Progenitor cell of endocrine pancreas (in vitro differentiated cells): ENCODE data around the gene DRD3. TPM values are rescaled to one million over a fixed set of nuclear protein-coding genes. Genes with fewer than 3 reads are reported as not detected.

Source experiments
- DNase-seq: peaks from one replicate; pipeline ENCODE4 v3.0.0; 2021; ENCODE audit warnings: low spot score; ENCODE audit not compliant: unreplicated experiment
- H3K27ac Mint-ChIP-seq: 2 replicates; pipeline ENCODE4 v1.8.0; 2021; ENCODE audit warnings: mild to moderate bottlenecking, moderate library complexity, mixed read lengths
- H3K27me3 Mint-ChIP-seq: 2 replicates; pipeline ENCODE4 v1.8.0; 2021; ENCODE audit warnings: mixed read lengths
- H3K36me3 Mint-ChIP-seq: 2 replicates; pipeline ENCODE4 v1.8.0; 2022; ENCODE audit warnings: mixed read lengths; ENCODE audit not compliant: insufficient read depth
- H3K4me1 Mint-ChIP-seq: 2 replicates; pipeline ENCODE4 v1.8.0; 2021; ENCODE audit warnings: low read depth, mixed read lengths
- H3K4me3 Mint-ChIP-seq: 2 replicates; pipeline ENCODE4 v1.8.0; 2021; ENCODE audit warnings: low read depth, mild to moderate bottlenecking, moderate library complexity, mixed read lengths
- H3K9me3 Mint-ChIP-seq: 2 replicates; pipeline ENCODE4 v1.8.0; 2021; ENCODE audit warnings: low read depth, mixed read lengths
- total RNA-seq: library from RNA; stranded (reverse); gene quantifications from 2 replicates; pipeline ENCODE4 v1.2.1, GENCODE V29; 2021
- TF ChIP-seq, protein P1 (sequence below): fragments of 200-600 bp; sonication (generic); IDR thresholded peaks from one replicate; pipeline ENCODE4 v1.5.0; 2021; ENCODE audit warnings: antibody characterized with exemption, mild to moderate bottlenecking; ENCODE audit not compliant: unreplicated experiment

Gene DRD3
- total RNA-seq, 1 donor from 2014 or later = not detected

DNA sequence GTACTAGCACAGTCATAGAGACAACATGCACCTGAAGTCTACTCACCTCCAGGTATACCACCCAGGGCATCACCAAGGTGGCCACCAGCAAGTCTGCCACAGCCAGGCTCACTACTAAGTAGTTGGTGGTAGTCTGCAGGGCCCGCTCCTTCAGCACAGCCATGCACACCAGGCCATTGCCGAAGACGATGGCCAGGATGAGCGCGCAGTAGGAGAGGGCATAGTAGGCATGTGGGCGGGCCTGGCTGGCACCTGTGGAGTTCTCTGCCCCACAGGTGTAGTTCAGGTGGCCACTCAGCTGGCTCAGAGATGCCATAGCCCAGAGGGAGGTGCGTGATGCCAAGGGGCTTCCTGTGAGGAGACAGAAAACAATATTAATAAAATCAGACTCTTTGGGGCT lies 7.2 kb downstream of the DRD3 start:
- Mint-ChIP-seq H3K27ac (no peak overlapping the region), H3K4me1 (no peaks in the 10 kb centered on the region), H3K4me3 (no peak overlapping the region), H3K9me3 (no peaks in the 10 kb centered on the region), H3K36me3 (no peaks in the 10 kb centered on the region), H3K27me3 (peaks cover 5% of the 10 kb centered on the region)
- no peak for DNase-seq
- TF ChIP-seq, protein P1, sequence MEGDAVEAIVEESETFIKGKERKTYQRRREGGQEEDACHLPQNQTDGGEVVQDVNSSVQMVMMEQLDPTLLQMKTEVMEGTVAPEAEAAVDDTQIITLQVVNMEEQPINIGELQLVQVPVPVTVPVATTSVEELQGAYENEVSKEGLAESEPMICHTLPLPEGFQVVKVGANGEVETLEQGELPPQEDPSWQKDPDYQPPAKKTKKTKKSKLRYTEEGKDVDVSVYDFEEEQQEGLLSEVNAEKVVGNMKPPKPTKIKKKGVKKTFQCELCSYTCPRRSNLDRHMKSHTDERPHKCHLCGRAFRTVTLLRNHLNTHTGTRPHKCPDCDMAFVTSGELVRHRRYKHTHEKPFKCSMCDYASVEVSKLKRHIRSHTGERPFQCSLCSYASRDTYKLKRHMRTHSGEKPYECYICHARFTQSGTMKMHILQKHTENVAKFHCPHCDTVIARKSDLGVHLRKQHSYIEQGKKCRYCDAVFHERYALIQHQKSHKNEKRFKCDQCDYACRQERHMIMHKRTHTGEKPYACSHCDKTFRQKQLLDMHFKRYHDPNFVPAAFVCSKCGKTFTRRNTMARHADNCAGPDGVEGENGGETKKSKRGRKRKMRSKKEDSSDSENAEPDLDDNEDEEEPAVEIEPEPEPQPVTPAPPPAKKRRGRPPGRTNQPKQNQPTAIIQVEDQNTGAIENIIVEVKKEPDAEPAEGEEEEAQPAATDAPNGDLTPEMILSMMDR = no peak

DNA sequence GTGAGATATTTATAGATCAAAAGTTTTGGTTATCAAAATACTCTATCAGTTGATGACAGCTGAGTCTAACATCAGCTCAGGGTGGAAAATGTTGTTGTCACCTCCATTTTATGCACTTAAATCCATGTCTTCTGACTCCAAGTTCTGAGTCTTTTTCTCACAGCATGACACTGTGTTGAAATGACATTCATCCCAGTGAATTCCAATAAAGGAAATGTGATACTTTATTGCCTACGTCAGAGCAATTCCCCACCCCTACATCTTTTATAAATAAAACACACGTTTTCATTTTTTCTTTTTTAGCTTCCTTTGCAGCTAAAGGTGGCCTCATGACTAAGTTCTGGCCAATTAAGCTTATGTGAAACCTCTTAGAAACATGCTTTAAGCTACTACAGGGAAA lies 10.7 kb downstream of the DRD3 start:
- peaks cover 2% of the 10 kb centered on the region for H3K27me3 Mint-ChIP-seq
- no peak overlapping the region for H3K4me3 Mint-ChIP-seq
- H3K36me3 Mint-ChIP-seq = no peaks in the 10 kb centered on the region
- DNase-seq = no peak
- no peaks in the 10 kb centered on the region for H3K4me1 Mint-ChIP-seq
- H3K9me3 Mint-ChIP-seq = no peaks in the 10 kb centered on the region
- no peak overlapping the region for H3K27ac Mint-ChIP-seq
- TF ChIP-seq, protein P1 = no peak

DNA sequence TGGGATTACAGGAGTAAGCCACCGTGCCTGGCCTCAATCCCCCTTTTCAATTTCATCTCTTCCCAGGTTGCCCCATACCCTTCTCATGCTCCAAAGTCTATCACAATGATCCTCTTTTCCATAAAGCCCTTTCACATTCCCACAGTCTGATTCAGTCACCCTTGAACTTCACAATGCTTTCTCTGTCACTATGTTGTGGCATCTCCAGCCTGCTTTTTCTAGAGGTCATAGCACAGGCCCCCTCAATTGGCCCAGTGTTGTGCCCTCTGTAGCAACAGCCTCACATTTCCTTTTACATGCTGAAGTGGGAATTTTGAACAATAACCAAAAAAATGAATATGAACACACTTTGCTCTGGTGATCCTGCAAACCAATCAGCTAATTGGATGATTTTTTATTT lies 21.5 kb downstream of the DRD3 start:
- Mint-ChIP-seq H3K36me3 (no peaks in the 10 kb centered on the region), H3K4me1 (no peaks in the 10 kb centered on the region), H3K27ac (no peak overlapping the region), H3K4me3 (no peak overlapping the region), H3K9me3 (no peaks in the 10 kb centered on the region), H3K27me3 (peaks cover 40% of the 10 kb centered on the region)
- DNase-seq = no peak
- TF ChIP-seq, protein P1 = no peak

DNA sequence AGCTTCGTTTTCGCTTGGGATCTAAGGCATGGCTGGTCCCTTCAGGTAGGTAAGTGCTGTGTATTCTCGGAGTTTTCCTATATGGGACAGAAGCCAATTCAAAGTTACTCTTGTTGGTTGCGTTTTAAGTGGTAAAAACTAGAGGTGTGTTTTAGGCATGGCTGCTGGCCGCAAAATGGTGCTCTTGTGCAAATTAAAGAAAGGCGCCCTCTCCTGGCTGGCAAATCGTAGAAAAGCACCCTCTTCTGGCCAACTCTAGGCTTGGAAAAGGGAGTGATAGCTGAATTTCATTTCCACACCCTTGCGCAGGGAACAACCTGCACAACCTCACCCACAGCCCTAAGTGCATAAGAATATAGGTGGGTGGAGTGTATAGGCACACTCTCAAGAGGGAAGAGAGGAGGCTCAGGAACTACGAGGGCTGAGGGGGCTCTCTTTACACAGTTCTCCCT lies 23.5 kb downstream of the DRD3 start:
- TF ChIP-seq, protein P1 = peak; percentile 42
- no peak for DNase-seq
- Mint-ChIP-seq H3K9me3 (no peaks in the 10 kb centered on the region), H3K27ac (no peak overlapping the region), H3K4me1 (no peaks in the 10 kb centered on the region), H3K36me3 (no peaks in the 10 kb centered on the region), H3K27me3 (peaks cover 40% of the 10 kb centered on the region), H3K4me3 (no peak overlapping the region)

DNA sequence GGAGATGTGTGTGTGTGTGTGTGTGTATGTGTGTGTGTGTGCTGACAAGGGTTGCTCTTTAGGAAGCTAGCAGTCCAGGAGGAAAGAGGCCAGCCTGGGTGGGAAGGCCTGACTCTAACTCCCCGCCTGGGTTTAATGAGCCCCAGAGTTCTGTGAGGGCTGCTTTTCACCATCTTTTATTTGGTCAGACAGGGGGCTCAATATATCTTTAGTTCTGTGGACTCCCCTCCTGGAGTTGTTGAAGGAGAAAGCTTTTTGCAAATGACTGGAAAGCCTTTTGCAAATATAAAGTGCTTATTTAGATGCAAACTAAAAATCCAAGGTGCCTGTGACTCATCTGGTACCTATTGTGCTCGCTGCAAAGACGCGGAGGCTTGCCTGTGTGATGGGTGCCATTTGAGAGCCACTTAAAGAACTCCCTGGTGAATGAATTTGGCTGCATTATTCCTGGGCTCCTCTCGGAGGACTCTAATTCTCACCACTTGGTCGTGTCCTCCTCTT lies 24.5 kb downstream of the DRD3 start:
- DNase-seq = no peak
- no peak overlapping the region for H3K4me3 Mint-ChIP-seq
- H3K9me3 Mint-ChIP-seq = no peaks in the 10 kb centered on the region
- H3K4me1 Mint-ChIP-seq = no peaks in the 10 kb centered on the region
- TF ChIP-seq, protein P1 = no peak
- peaks cover 43% of the 10 kb centered on the region for H3K27me3 Mint-ChIP-seq
- no peaks in the 10 kb centered on the region for H3K36me3 Mint-ChIP-seq
- H3K27ac Mint-ChIP-seq = no peak overlapping the region
